A549 treated with RU486 at 1 μM for 4 hours (cell line): ENCODE measurements around the gene GNGT2. TPM values are rescaled to one million over a fixed set of nuclear protein-coding genes. Genes with fewer than 3 reads are reported as not detected.

ENCODE experiments used
- total RNA-seq: library from RNA; stranded (reverse); fragments of 200-300 nt; extraction: Qiagen RNA extraction; gene quantifications from 5 replicates; pipeline ENCODE4 v1.2.3, GENCODE V29; 2022; ENCODE audit warnings: low read depth

GNGT2 gene
- 0.42 to 0.62 TPM (median 0.47 TPM) in 4 of 5 replicates, not detected in the other for total RNA-seq

GRCh38 chr17:49210158-49211029, at the start of gene GNGT2, which contains the start of gene ABI3:
Gene GNGT2 (minus strand): TSS chr17:49210574. CDS start chr17:49207422, 3,152 bp downstream.
Gene ABI3 (plus strand): TSS chr17:49210707. CDS start chr17:49210725, 18 bp downstream.

GRCh38 chr17:49230636-49231562, 20.5 kb upstream of the GNGT2 start, which contains the start of gene PHOSPHO1:
Gene PHOSPHO1 (minus strand): TSS chr17:49230787. CDS start chr17:49226691, 4,096 bp downstream.

Other genes with a start within 250 kb of the GNGT2 start
- 3.7 to 4.9 TPM (median 4.4 TPM) in 5 replicates for gene GIP, start 242.0 kb downstream of the GNGT2 start, total RNA-seq
- 52.3 to 95.3 TPM (median 84.2 TPM) in 5 replicates for gene IGF2BP1, start 213.2 kb downstream of the GNGT2 start, total RNA-seq
- 0.36 to 0.59 TPM (median 0.43 TPM) in 5 replicates for gene B4GALNT2, start 77.8 kb downstream of the GNGT2 start, total RNA-seq
- gene ABI3, start 133 bp upstream of the GNGT2 start, total RNA-seq, result not detected in 5 replicates
- 0.69 to 1.2 TPM (median 0.77 TPM) in 5 replicates for gene PHOSPHO1, start 20.2 kb upstream of the GNGT2 start, total RNA-seq
- 7.1 to 10.1 TPM (median 8.1 TPM) in 5 replicates for gene ZNF652, start 151.7 kb upstream of the GNGT2 start, total RNA-seq
- 308 to 502 TPM (median 419 TPM) in 5 replicates for gene PHB1, start 204.3 kb upstream of the GNGT2 start, total RNA-seq